Mucosa of gallbladder (tissue), 1 donor: Measurements from ENCODE around the gene MCTP2. TPM values are rescaled to one million over a fixed set of nuclear protein-coding genes. Genes with fewer than 3 reads are reported as not detected.
"Not testable (repeated sequence)": the region's sequence is repeated elsewhere in the genome, so short reads cannot be mapped to it uniquely, and the experiment has no call there.

Experiments
- DNase-seq: peaks from one replicate; pipeline ENCODE4 v3.0.0-alpha.2; 2020; ENCODE audit warnings: low spot score
- total RNA-seq: library from RNA; stranded (reverse); gene quantifications from one replicate; pipeline ENCODE4 v1.2.1, GENCODE V29; 2021
- donor health status: DM: no; HTN: no; CAD: no.

The MCTP2 gene
- total RNA-seq, 1 donor from 2014 or later = 31.7 TPM

GRCh38 chr15:94236608-94237007 is 5.2 kb downstream of the MCTP2 start:
- no peak for DNase-seq

GRCh38 chr15:94237903-94238302 is 6.5 kb downstream of the MCTP2 start:
- no peak for DNase-seq

- DNase-seq = no peak
These were observed 7.3 kb downstream of the MCTP2 start for GRCh38 chr15:94238539-94239118.

GRCh38 chr15:94239474-94239873 is 8.1 kb downstream of the MCTP2 start:
- DNase-seq = peak; percentile 50

- no peak for DNase-seq
These were observed 9.1 kb downstream of the MCTP2 start for GRCh38 chr15:94240480-94240879.

GRCh38 chr15:94242257-94242656 is 10.9 kb downstream of the MCTP2 start:
- no peak for DNase-seq

GRCh38 chr15:94243003-94243402 is 11.6 kb downstream of the MCTP2 start:
- not testable (repeated sequence) for DNase-seq

- DNase-seq = no peak
These were observed 12.1 kb downstream of the MCTP2 start for GRCh38 chr15:94243418-94243817.

- DNase-seq = no peak
These were observed 14.7 kb downstream of the MCTP2 start for GRCh38 chr15:94246016-94246415.

GRCh38 chr15:94247789-94248638 is 16.7 kb downstream of the MCTP2 start:
- peak; percentile 52 for DNase-seq

- no peak for DNase-seq
These were observed 19.4 kb downstream of the MCTP2 start for GRCh38 chr15:94250801-94251200.

GRCh38 chr15:94252223-94252766 is 20.9 kb downstream of the MCTP2 start:
- no peak for DNase-seq

- no peak for DNase-seq
These were observed 21.6 kb downstream of the MCTP2 start for GRCh38 chr15:94252906-94253491.

GRCh38 chr15:94253742-94254141 is 22.4 kb downstream of the MCTP2 start:
- DNase-seq = no peak

GRCh38 chr15:94255540-94255939 is 24.2 kb downstream of the MCTP2 start:
- no peak for DNase-seq

GRCh38 chr15:94256511-94256910 is 25.1 kb downstream of the MCTP2 start:
- DNase-seq = no peak

GRCh38 chr15:94257776-94258175 is 26.4 kb downstream of the MCTP2 start:
- not testable (repeated sequence) for DNase-seq

- DNase-seq = no peak
These were observed 26.9 kb downstream of the MCTP2 start for GRCh38 chr15:94258246-94258645.

- no peak for DNase-seq
These were observed 27.9 kb downstream of the MCTP2 start for GRCh38 chr15:94259121-94259751.

GRCh38 chr15:94259863-94260262 is 28.5 kb downstream of the MCTP2 start:
- no peak for DNase-seq

- DNase-seq = no peak
These were observed 30.8 kb downstream of the MCTP2 start for GRCh38 chr15:94262201-94262600.
